DND-41 (cell line): Measurements from ENCODE around the gene DLG2.

ENCODE experiments used
- CTCF ChIP-seq: IDR thresholded peaks from 2 replicates; pipeline ENCODE4 v1.5.1; 2012; ENCODE audit warnings: borderline replicate concordance, low read length, moderate library complexity, mild to moderate bottlenecking; ENCODE audit not compliant: poor library complexity, severe bottlenecking; ENCODE audit errors: extremely low read depth
- EZH2 ChIP-seq: IDR thresholded peaks from 3 replicates; pipeline ENCODE4 v1.6.1; 2012; ENCODE audit warnings: borderline replicate concordance, low read depth, mild to moderate bottlenecking, moderate library complexity, low read length, inconsistent platforms; ENCODE audit not compliant: severe bottlenecking

- TF ChIP-seq CTCF (no peak), EZH2 (no peak)
These were observed 742.3 kb downstream of the DLG2 start for GRCh38 chr11:84884836-84885235.
